Myocyte (in vitro differentiated cells): ENCODE data around the gene APC. TPM values are rescaled to one million over a fixed set of nuclear protein-coding genes. Genes with fewer than 3 reads are reported as not detected.

Experiments
- DNase-seq: peaks from one replicate; pipeline ENCODE4 v3.0.0-alpha.2; 2012; ENCODE audit warnings: low read depth
- total RNA-seq: library from RNA; depleted of rRNA; stranded (reverse); fragments of >200 nt; gene quantifications from 2 replicates; pipeline ENCODE4 v1.2.3, GENCODE V29; 2014

Gene APC
- total RNA-seq, 1 donor from 2014 or later = 86.6 TPM

DNA sequence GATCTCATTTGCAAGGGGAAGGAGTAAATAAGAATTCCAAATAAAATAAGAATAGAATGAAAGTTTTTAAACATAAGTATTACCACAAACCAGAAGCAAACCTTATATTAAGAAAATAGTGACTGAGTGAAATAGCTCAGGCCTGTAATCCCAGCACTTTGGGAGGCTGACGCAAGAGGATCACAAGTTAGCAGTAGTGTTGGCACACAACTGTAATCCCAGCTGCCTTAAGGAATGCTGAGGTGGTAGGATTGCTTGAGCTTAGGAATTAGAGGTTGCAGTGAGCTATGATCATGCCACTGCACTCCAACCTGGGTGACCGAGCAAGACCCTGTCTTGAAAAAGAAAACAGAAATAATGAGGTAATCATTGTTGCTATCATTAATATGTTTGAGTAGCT is 47.0 kb downstream of the APC start:
- peak; percentile 11 for DNase-seq

DNA sequence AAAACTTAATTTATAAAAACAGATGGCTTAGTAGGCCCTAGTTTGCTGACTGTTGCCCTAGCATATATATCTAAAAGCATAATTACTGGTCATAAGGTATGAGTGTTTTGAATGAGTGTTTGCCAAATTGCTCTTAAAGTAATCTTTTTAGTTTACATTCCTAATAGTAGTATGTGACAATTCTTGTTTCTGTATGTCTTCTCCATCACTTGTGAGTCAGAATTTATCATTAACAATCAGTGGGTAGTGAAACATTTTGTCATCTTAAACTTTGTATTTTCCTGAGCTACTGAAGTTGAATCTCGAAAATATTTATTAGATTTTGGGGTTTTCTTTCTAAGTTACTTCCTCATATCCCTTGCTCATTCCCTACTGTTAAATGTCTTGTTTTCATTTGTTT is 49.6 kb downstream of the APC start:
- DNase-seq = no peak

DNA sequence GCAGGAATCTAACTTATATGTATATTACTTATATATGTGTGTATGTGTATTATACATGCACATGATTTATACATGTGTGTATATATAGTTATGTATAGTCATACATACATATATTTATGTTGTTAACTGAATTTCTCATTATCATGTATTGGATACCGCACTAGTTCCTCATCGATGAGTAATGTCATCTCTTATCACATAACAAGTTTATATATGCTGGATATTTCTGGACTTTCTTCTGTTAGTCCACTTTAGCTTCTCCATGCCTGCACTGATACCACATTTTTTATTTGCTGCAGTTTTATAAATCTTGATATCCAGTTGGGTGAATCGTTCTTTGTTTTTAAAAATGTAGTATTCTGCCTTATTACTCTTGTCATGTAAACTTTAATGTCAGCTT is 50.2 kb downstream of the APC start:
- no peak for DNase-seq

DNA sequence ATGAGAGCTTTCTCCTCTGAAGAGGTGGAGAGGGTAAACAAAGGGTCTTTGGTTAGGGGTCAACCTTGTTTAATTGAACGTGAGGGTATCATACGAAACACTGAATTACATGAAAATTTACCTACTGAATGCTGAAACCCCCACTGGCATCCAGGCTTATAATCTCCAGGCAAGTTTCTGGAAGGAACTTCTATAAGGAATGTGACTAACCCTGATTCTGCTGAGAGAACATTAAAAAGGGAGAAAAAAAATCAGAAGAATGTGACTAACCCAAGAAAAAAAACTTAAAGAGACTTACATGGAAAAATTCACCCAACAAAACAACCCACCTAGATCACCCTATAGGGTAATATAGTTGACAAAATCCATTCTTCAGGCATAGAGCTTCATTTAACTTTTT is 55.5 kb downstream of the APC start:
- no peak for DNase-seq

DNA sequence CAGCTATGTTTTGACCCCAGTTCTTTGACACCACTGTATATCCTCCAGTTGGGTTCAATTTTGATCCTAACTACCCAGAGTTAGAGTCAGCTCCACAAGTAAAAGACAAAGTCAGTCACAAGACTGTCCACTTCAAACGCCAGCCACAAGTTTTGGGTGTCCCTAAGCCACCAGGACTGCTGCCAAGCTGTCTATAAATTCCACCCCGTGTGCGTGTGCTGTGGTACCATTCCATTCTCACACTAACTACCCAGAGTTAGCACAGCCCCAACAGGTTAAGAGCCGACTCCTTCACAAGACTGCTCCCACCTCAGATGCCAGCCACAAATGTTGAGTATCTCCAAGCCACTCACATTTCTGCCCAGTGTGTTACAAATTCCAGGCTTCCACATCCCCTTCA is 56.7 kb downstream of the APC start:
- peak; percentile 25 for DNase-seq

DNA sequence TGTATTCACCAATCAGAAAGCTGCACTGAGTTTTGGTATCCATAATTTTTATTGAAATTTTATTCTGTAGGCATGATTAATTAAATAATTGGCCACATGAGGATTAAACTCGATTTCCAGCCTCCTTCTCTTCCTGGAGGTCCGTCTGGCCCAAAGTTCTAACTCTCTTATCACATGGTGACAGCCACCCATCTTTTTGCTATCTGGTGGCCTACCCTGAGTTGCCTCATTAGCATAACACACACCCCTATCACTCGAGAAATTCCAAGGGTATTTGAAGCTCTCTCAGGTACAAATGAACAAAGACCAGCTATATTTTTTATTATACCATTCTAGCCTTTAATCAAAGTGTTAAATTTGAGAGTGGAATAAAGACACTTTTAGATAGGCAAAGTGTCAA is 57.7 kb downstream of the APC start:
- DNase-seq = no peak

DNA sequence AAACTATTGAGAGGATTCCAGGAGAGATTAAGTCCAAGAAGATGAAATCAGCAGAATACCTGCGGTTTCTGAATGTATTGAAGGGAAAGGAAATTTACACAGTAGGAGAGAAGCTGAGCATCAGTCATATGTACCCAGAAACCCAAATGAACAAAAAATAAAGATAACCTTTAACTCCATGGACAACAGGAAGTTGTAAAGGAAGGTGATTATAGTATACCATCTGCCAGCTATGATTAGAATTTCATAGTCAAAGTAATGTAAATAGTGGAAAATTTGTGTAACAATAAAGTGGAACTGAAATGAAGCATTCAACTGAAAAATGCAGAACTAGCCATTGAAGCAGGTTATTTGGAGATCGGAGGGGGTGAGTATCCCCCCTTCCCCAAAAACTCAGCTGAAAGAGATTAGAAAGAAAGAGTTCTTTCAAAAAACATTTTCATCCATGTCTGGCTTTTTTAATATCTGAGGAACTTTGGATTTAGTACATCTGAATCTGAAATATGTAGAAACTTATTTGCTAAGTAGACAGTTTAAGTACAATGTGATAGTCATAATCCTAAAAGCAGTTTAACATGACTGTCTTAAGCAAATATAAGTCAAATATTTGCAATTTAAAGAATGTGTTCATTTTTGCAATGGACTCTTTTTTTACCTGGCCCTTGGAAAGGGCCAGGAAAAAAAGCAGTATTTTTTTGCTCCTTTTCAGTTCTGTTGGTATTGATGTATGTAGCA is 58.4 kb downstream of the APC start:
- DNase-seq = no peak

DNA sequence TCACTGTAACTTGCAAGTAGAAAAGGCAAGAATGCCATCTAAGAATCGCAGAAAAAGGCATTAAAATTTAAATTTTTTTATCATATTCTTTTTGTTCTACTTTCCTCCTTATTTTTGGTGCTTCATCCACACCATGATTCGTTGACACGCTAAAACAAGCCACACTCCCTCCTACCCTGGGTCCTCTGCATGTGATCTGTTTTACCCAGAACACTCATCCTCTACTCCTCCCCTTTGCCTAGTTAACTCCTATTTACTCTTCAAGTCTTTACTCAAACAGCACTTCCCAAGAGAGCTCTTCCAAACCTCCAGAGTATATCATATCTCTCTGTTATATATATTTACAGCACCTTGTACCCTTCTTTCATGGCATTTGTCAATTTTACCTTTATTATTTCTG is 62.0 kb downstream of the APC start:
- DNase-seq = no peak

DNA sequence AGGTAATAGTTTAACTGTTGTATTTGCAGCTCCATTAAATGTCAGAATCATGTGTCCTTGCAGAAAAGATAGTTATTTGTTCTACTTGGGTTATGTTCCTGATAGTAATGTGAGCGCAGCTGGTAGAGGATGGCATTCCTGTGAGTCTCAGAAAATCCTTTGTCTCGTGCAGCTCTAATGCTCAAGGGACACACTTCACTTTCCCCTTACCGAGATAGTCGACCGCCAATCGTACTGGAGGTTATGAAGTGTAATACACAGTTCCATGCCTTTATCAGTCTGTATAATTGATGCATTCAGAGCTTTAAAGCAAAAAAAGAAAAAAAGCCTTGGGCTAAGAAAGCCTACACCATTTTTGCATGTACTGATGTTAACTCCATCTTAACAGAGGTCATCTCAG is 63.2 kb downstream of the APC start:
- no peak for DNase-seq

DNA sequence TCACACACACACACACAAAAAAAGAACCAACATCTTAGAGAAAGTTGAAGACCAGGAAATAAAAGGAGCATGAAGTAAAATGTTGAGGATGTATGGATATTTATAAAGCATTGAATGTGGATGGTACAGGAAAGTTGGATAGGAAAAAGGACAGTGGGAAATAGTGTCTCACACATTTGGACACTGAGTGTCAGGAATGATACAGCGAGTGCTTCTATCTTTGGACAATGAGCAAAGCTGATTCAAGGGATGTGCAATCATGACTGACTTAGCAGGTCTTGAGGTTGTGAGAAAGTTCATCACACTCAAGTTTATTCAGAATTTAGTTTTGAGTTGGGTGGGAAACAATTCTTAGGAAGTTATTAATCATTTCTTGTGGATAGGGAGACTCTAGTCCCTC is 73.3 kb downstream of the APC start:
- peak; percentile 8 for DNase-seq

DNA sequence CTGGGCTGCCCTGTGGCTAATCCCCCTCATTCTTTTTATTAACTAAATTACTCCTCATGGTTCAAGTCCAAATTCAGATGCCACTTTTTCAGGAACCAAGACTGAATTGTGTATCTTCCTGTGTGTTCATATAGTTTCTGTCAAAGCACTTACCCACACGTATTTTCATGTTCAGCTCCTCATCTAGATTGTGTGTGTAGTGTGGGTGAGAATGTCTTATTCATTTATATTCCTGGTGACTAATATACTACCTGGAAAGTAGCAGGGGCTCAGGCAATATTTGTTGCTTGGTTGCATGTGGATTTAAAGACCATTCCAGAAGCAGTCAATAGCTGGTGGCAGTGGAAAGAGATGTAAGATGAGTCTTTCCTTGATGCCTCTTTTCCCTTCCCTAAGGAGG is 74.9 kb downstream of the APC start:
- no peak for DNase-seq

DNA sequence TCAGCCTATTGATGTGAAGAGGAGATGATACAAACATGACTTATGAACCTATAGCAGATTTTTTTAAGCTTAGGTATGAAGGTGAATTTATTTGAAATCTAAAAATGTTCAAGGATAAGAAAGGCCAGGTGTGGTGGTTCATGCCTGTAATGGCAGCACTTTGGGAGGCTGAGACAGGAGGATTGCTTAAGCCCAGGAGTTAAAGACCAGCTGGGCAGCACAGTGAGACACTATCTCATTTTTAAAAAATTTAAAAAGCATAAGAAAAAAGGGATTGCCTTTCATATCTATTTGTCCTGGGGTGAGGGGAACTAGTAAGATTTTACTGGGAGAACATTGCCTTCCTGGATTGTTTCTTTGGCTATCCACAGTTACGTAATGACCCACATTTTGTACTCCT is 82.6 kb downstream of the APC start:
- no peak for DNase-seq

DNA sequence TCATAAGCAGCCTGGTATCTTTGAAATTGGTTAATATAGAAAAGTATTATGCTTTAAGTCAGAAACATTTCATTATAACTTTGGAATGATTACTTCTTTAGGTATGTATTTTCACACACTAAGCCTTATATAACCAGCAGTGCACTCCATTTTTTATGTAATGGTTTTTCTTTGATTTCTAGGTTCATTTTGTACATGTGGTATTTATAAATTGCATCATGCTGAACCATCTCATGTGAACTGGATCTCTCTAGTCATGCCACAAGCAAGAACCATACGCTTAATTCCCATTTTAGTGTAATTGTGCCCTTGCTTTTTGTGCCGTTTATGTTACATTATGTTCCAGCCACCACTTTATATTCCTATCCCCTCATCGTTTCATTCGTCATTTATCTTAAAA is 84.8 kb downstream of the APC start:
- no peak for DNase-seq

DNA sequence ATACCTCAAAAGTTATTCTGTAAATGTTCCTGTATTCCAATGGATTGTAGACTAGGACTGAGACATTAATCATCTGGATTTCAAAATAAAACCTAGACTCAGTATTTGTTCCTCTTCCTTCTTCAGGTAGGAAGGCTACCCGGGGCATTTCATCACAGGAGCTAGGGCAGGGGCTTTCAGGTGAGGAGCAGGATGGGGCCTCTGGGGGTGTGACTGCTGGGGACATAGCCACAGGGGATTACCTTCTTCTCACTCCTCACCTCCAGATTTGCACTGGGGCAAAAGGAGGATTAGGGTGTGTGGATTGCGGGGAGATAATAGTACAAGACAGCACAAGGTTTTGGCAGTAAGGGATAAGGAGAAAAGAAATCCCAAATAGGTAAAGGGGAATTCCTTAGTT is 85.5 kb downstream of the APC start:
- DNase-seq = no peak

DNA sequence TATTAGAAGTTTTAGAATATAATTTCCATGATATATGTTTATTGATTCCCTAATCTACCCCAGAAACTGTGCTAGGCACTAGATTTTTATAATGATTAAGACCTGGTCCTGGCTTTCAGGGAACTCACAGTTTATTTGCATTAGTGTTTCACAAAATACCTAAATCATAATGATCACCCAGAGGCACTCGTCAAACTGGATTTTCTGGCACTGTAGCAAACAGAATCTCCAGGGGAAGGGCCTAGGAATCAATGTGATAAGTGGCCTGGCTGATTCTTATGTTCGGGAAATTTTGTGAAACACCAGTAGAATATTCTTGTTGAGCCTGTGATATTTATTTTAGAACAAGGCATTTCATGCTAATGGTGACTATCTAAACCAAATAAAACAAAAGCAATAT is 86.0 kb downstream of the APC start:
- DNase-seq = no peak

DNA sequence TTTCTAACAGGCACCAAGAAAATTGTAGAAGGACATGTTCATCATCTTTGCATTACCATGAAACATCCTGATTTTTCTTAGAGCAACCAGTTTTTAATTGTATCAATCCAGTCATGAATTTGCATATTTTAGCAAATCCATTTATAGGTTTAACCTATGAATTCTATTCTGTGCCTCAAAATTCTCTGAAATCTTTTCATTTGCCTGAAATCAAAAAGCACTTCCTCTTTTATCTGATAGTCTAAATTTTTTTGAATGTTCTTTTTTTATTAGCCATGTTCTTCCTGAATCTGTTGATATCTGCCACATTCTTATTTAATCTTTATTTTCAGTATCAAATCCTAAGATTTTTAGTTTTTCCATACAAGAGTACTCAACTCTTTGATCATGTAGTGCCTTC is 86.5 kb downstream of the APC start:
- no peak for DNase-seq

DNA sequence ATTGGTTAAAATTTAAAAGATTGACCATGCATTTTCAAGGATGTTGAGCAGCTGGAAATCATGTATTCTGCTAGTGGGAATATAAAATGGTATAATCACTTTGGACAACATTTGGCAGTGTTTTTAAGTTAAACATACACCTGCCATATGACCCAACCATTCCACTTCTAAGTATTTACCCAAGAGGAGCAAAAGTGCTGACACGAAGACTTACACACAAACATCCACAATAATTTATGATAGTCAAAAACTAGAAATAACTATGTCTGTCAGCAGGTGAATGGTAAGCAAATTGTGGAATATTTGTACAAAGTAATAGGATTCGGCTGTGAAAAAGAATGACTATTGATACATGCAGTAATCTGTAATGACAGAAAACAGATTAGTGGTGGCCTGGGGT is 92.7 kb downstream of the APC start:
- no peak for DNase-seq

DNA sequence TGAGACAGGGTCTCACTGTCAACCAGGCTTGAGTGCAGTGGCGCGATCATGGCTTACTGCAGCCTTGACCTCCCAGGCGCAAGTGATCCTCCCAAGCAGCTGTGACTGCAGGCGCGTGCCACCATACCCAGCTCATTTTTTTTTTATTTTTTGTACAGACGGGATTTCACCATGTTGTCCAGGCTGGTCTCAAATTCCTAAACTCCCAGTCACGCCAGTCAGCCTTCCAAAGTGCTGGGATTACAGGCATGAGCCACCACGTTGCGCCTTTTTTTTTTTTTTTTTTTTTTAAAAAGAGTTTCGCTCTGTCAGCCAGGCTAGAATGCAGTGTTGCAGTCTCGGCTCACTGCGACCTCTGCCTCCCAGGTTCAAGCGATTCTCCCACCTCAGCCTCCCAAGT is 96.3 kb downstream of the APC start:
- DNase-seq = no peak

DNA sequence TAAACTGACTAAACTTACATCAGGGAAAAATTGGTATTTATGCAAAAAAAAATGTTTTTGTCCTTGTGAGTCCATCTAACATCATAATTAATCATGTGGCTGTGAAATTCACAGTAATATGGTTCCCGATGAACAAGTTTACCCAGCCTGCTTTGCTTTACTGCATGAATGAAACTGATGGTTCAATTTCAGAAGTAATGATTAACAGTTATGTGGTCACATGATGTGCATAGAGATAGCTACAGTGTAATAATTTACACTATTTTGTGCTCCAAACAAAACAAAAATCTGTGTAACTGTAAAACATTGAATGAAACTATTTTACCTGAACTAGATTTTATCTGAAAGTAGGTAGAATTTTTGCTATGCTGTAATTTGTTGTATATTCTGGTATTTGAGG is 106.8 kb downstream of the APC start:
- DNase-seq = no peak

DNA sequence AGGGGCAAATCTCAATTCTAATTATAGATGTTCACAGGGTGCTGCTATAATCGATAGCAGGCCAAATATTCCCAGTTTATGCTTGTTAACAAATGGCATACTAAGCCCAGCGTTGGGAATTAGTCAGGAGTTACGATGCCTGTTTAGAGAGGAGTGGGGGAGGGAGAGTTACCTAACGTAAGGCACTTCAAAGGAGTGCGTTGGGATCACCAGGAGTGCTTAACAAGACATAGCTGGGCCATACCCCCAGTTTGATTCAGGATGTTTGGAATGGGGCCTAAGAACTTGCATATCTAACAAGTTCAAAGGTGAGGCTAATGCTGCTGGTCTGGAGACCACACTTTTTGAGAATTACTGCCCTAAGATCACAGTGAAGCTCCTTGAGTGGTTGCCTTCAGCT is 108.9 kb downstream of the APC start:
- DNase-seq = no peak

DNA sequence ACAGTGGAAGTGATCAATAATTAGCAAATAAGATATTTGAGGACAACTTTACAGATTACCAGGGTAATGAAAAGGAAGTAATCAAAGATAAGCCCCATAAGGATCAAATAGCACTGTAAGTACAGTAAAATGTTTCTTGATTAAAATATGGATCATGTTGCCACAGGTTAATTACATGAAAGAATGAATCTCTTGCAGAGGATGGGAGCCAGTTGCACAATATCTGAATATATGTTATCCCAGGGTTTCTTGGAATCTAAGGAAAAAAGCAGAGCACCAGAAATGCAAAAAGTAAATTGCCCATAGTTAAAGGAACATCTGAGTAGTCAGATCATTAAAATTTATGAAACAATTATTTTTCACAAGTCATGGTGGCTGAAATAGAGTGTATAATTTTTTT is 109.6 kb downstream of the APC start:
- no peak for DNase-seq

DNA sequence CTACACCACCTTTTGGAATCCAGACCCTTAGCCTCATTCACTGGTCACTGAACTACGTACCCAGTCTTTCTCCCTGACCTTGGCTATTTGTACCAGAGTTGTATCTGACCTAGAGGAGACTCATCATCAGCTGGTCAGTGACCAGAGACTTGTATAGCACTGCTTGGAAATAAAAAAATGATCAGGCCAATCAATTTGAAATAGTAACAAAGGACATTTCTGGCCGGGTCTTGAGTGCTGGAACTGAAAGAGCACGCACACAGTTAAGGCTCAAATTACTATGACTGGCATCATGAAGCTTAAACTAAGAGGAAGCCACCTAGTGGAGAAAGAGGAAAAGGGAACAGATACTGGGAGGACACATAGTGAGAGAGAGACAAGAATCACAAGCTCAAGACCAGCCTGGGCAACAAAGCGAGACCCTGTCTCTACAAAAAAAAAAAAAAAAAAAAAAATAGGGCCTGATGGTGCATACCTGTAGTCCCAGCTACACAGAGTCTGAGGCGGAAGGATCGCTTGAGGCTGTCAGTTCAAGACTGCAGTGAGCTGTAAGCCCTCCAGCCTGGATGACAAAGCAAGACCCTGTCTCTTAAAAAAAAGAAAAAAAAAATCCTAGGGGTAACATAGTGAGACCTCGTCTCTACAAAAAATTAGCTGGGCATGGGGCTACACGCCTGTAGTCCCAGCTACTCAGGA is 110.6 kb downstream of the APC start:
- peak; percentile 80 for DNase-seq

DNA sequence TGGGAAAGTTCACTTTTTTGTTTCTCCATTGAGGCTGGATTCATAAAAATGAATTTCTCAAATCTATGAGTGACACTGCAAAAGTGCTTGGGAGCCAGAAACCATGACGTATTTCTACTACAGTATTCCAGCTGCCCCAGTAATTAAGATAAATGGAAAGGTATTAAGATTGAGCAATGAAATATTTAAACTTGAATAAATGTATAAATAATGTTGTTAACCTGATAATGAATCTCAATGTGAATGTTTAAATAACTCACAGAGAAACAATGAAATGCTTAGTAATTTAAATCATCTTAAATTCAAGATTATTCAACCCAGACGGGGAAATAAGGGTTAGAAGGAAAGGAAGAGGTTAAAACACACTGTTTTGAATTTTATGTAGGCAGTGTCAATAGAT is 112.2 kb downstream of the APC start:
- DNase-seq = no peak
